ENCODE results near the gene LAX1. TPM values are rescaled to one million over a fixed set of nuclear protein-coding genes. Genes with fewer than 3 reads are reported as not detected.
"Not testable (repeated sequence)": the region's sequence is repeated elsewhere in the genome, so short reads cannot be mapped to it uniquely, and the experiment has no call there.

Gene LAX1
- total RNA-seq, 6 experiments from 2014 or later: not detected

DNA sequence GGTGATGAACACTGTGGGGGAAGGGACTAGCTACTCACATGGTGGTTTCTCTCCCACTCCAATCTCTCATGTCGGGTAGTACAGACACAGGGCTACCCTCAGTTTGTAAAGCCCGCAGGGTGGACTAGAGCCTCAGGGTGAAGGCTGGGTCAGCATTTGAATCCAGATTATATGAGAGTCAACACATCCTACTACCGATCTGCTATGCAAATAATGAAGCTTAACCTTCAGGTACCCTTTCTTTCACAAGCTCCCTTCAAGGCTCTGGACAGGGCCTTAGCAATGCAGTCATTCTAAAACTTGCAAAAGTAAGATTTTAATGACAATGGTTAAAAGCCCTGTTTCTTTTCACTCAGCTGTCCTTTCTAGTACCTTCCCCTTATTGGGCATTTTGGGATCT lies 25.0 kb downstream of the LAX1 start:
- Mint-ChIP-seq H3K27ac (no peak overlapping the region), H3K4me3 (no peak overlapping the region), H3K4me1 (ENCODE audit: low read depth) (peaks cover 4% of the 10 kb centered on the region), H3K27me3 (ENCODE audit: insufficient read depth) (peaks cover 2% of the 10 kb centered on the region; the same call in 1 of the 2 replicates), H3K36me3 (ENCODE audit: low read depth) (peaks cover 4% of the 10 kb centered on the region; the same call in 1 of the 2 replicates), H3K9me3 (no peaks in the 10 kb centered on the region)
- TF ChIP-seq, protein P1, sequence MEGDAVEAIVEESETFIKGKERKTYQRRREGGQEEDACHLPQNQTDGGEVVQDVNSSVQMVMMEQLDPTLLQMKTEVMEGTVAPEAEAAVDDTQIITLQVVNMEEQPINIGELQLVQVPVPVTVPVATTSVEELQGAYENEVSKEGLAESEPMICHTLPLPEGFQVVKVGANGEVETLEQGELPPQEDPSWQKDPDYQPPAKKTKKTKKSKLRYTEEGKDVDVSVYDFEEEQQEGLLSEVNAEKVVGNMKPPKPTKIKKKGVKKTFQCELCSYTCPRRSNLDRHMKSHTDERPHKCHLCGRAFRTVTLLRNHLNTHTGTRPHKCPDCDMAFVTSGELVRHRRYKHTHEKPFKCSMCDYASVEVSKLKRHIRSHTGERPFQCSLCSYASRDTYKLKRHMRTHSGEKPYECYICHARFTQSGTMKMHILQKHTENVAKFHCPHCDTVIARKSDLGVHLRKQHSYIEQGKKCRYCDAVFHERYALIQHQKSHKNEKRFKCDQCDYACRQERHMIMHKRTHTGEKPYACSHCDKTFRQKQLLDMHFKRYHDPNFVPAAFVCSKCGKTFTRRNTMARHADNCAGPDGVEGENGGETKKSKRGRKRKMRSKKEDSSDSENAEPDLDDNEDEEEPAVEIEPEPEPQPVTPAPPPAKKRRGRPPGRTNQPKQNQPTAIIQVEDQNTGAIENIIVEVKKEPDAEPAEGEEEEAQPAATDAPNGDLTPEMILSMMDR (IDR thresholded peaks at IDR 0.05): no peak
- DNase-seq: no peak

DNA sequence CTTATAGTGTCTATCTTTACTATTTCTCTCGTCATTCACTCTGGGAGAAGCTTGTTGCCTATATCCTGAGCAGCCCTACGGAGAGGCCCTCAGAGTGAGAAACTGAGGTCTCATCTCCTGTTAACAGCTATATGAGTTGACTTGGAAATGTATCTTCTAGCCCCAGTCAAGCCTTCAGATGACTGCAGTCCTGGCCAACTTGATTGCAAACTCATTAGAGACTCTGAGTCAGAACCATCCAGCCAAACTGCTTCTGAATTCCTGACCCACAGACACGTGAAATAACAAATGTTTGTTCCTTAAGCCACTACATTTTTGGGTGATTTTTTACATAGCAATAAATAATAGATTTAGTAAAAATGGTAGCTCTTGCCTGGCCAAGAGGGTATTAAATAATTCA lies 26.5 kb downstream of the LAX1 start:
- H3K4me1 Mint-ChIP-seq (ENCODE audit: low read depth): peaks cover 7% of the 10 kb centered on the region
- H3K9me3 Mint-ChIP-seq: no peaks in the 10 kb centered on the region
- H3K27me3 Mint-ChIP-seq (ENCODE audit: insufficient read depth): peaks cover 4% of the 10 kb centered on the region; the same call in 1 of the 2 replicates
- H3K4me3 Mint-ChIP-seq: no peak overlapping the region
- TF ChIP-seq, protein P1 (IDR thresholded peaks at IDR 0.05): no peak
- H3K36me3 Mint-ChIP-seq (ENCODE audit: low read depth): peaks cover 6% of the 10 kb centered on the region
- no peak for DNase-seq
- H3K27ac Mint-ChIP-seq: no peak overlapping the region

DNA sequence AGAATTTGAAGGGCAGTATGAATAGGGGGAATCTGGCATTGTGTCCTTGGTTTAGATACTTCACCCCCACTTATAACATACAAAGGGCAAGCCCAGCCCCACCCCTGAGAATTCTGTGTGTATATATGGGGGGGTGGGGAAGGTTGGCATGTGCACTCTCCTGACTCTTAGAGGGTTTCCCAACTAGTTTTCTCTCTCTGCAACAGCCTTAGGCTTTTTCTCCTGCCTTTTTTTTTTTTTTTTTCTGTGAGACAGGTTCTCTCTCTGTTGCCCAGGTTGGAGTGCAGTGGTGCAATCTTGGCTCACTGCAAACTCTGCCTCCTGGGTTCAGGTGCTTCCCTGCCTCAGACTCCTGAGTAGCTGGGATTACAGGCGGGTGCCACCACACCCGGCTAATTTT lies 27.5 kb downstream of the LAX1 start:
- no peaks in the 10 kb centered on the region for H3K9me3 Mint-ChIP-seq
- TF ChIP-seq, protein P1 (IDR thresholded peaks at IDR 0.05): no peak
- peaks cover 15% of the 10 kb centered on the region for H3K36me3 Mint-ChIP-seq (ENCODE audit: low read depth)
- H3K27me3 Mint-ChIP-seq (ENCODE audit: insufficient read depth): peaks cover 7% of the 10 kb centered on the region; the same call in 1 of the 2 replicates
- no peak overlapping the region for H3K4me3 Mint-ChIP-seq
- no peak overlapping the region for H3K27ac Mint-ChIP-seq
- DNase-seq: no peak
- H3K4me1 Mint-ChIP-seq (ENCODE audit: low read depth): peaks cover 15% of the 10 kb centered on the region

DNA sequence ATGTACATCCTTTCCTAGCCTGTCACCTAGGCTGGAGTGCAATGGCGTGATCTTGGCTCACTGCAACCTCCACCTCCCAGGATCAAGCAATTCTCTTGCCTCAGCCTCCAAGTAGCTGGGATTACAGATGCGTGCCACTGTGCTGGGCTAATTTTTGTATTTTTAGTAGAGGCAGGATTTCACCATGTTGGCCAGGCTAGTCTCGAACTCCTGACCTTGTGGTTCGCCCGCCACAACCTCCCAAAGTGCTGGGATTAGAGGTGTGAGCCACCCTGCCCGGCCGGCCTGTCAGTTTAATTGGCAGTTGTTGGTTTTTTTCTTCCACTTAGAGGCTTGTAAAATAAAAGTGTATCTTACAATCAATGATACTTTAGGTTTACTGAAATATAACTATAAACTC lies 28.6 kb downstream of the LAX1 start:
- not testable (repeated sequence) for H3K4me3 Mint-ChIP-seq; DNase-seq; H3K9me3 Mint-ChIP-seq; H3K27me3 Mint-ChIP-seq (ENCODE audit: insufficient read depth); H3K27ac Mint-ChIP-seq
- Mint-ChIP-seq H3K36me3 (ENCODE audit: low read depth) (peaks cover 25% of the 10 kb centered on the region), H3K4me1 (ENCODE audit: low read depth) (peaks cover 26% of the 10 kb centered on the region)

DNA sequence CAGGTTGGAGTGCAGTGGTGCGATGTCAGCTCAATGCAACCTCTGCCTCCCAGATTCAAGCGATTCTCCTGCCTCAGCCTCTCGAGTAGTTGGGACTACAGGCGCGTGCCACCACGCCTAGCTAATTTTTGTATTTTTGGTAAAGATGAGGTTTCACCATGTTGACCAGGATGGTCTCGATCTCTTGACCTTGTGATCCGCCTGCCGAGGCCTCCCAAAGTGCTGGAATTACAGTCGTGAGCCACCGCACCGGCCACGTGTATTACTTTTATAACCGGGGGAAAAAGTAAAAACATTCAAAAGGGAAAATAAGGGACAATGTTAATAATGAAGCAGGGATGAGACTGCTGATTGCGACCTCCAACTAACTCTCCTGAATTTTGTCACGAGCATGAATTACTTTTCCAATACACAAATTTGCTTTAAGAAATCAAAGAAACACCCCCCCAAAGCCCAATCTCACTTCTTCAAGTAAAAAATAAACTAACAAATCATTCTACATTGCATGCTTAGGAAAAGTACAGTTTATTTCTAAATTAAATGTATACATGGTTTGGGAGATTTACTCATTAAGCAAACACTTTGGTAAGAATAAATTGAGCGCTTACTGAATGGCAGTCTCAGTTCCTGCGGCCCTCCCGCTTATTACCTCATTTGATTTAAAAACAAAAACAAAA lies 29.9 kb downstream of the LAX1 start:
- peaks cover 39% of the 10 kb centered on the region for H3K4me1 Mint-ChIP-seq (ENCODE audit: low read depth)
- no peak for DNase-seq
- no peaks in the 10 kb centered on the region for H3K9me3 Mint-ChIP-seq
- H3K27ac Mint-ChIP-seq: peak overlapping the region; percentile 96
- peaks cover 39% of the 10 kb centered on the region for H3K36me3 Mint-ChIP-seq (ENCODE audit: low read depth)
- H3K27me3 Mint-ChIP-seq (ENCODE audit: insufficient read depth): peaks cover 7% of the 10 kb centered on the region; the same call in 1 of the 2 replicates
- peak overlapping the region; percentile 94 for H3K4me3 Mint-ChIP-seq
- TF ChIP-seq, protein P1 (IDR thresholded peaks at IDR 0.05): no peak

DNA sequence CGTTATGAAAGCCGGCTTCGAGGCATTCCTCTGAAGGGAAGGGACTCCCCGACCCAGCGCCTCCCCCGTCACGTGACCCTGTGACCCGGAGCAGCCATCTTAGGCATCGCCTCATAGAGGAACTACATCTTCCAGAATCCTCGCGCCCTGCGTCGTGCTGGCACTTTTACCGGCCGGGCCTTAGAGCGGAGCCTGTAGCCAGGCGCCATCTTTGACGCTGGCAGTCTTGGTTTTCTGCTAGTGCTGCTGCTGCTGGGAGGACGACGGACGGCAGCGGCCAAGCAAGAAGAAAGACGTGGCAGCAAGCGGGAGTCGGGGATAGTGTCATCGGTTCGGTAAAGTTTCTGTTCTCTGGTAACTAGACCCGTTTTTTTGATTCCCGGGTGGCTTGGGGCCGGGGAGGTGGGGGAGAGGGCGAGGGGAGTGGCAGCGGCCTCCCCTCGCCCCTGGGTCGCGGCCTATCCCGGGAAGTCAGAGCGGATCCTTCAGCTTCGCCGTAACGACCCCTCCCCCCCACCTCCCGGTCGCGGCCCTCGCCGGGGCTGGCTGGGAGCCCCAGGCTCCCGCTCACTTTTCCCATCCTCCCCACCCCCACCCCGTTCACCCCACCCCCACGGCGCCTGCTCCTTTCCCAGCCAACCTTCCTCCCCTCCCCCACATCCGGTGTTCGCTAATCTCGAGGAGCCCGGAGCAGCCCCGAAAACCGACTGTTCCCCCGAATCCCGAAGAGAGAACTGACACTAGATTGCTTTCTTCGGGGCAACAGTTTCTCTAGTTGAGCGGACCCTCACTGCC lies 30.7 kb downstream of the LAX1 start, which contains the start of the genes ZBED6 and ZC3H11A:
Gene ZBED6, plus strand, starts transcription at position 183 of the 795 bp plus-strand sequence. CDS start 1,900 bp downstream, outside the sequence.
Gene ZC3H11A, plus strand, starts transcription at position 183 of the 795 bp plus-strand sequence. CDS start 21,448 bp downstream, outside the sequence.
- Mint-ChIP-seq H3K27ac (peak within 1 kb of the TSS; percentile 96), H3K4me3 (peak within 1 kb of the TSS; percentile 94), H3K9me3 (no peaks in the 10 kb centered on the region), H3K4me1 (ENCODE audit: low read depth) (peaks cover 46% of the 10 kb centered on the region), H3K27me3 (ENCODE audit: insufficient read depth) (peaks cover 7% of the 10 kb centered on the region; the same call in 1 of the 2 replicates), H3K36me3 (ENCODE audit: low read depth) (peaks cover 44% of the 10 kb centered on the region)
- TF ChIP-seq, protein P1 (IDR thresholded peaks at IDR 0.05): no peak
- DNase-seq: peak; percentile 99

Data from HFFc6 (cell line).